Prostate gland (tissue), 2 donors: ENCODE measurements around the gene PANK3.

Source experiments
- POLR2A ChIP-seq: fragments of 450-650 bp; IDR thresholded peaks from one replicate; pipeline ENCODE4 v1.6.1; 2016; ENCODE audit warnings: antibody characterized with exemption, mild to moderate bottlenecking
- POLR2AphosphoS5 ChIP-seq: sonication (generic); formaldehyde crosslinking; IDR thresholded peaks from one replicate; pipeline ENCODE4 v1.6.1; 2017; ENCODE audit warnings: antibody characterized with exemption
- TF ChIP-seq, protein P1 (sequence below), 4 experiments: fragments of 200-600 bp in 2 of 4; fragments of 450-650 bp in 2 of 4; sonication (generic) in 2 of 4; IDR thresholded peaks; 1 replicate in 3 of 4; 2 replicates in 1 of 4; pipeline ENCODE4 v1.5.1; 2016 to 2019; ENCODE audit warnings: antibody characterized with exemption in 4 of 4, mild to moderate bottlenecking in 2 of 4, moderate library complexity in 2 of 4

DNA sequence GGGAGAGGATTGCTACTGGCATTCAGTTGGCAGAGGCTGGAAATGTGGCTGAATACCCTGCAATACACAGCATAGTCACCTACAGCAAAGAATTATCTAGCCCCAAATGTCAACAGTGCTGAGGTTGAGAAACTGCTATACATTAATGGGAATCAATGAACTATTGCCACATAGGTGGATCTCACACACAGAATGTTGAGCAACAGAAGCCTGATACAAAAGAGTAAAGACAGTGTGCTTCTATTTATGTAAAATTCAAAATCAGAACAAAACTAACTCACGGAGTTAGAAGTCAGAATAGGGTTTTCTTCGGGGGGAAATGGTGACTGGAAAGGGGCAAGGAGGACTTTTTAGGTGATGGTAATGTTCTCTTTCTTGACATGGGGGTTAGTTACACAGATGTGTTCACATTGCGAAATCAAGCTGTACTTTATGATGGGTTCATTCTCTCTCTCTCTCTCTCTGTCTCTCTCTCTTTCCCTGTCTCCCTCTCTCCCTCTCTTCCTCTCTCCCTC is 45.7 kb upstream of the PANK3 start:
- TF ChIP-seq, protein P1, sequence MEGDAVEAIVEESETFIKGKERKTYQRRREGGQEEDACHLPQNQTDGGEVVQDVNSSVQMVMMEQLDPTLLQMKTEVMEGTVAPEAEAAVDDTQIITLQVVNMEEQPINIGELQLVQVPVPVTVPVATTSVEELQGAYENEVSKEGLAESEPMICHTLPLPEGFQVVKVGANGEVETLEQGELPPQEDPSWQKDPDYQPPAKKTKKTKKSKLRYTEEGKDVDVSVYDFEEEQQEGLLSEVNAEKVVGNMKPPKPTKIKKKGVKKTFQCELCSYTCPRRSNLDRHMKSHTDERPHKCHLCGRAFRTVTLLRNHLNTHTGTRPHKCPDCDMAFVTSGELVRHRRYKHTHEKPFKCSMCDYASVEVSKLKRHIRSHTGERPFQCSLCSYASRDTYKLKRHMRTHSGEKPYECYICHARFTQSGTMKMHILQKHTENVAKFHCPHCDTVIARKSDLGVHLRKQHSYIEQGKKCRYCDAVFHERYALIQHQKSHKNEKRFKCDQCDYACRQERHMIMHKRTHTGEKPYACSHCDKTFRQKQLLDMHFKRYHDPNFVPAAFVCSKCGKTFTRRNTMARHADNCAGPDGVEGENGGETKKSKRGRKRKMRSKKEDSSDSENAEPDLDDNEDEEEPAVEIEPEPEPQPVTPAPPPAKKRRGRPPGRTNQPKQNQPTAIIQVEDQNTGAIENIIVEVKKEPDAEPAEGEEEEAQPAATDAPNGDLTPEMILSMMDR (IDR thresholded peaks at IDR 0.05), result no peak
- TF ChIP-seq POLR2A, result no peak
- no peak for TF ChIP-seq POLR2AphosphoS5
